RWPE1 (cell line): Measurements from ENCODE around the gene PKIB.

Experiments used
- CTCF ChIA-PET: fragments of 350-600 bp; sonication (Branson Sonifier 250); formaldehyde crosslinking; extraction: SDS; loops from one replicate; lab custom pipeline; 2021; lab: Yijun Ruan, JAX
- POLR2A ChIA-PET: fragments of 400-600 bp; formaldehyde crosslinking; extraction: SDS; loops from one replicate; lab custom pipeline; 2020; ENCODE audit warnings: antibody characterized with exemption; ENCODE audit not compliant: low non-redundant PET; lab: Yijun Ruan, JAX
- DNase-seq: peaks from one replicate; pipeline ENCODE4 v3.0.0; 2012; ENCODE audit warnings: low spot score
- H3K27ac ChIP-seq: fragments of 450-650 bp; 2 replicates; pipeline ENCODE4 v1.5.1; 2017
- CTCF ChIP-seq: fragments of 450-650 bp; conservative IDR thresholded peaks from 2 replicates; pipeline ENCODE4 v1.5.1; 2017; ENCODE audit warnings: low read depth, mild to moderate bottlenecking

The PKIB gene

GRCh38 chr6:122755901-122756300, 145.7 kb downstream of the PKIB start:
- TF ChIP-seq CTCF = no peak
- DNase-seq = no peak
- H3K27ac ChIP-seq = no peak overlapping the region
- CTCF ChIA-PET = interaction anchor here (0.7 kb wide), 1 partner anchor 114 kb away, joined by 5 read pairs; no protein-coding TSS in a partner anchor
- POLR2A ChIA-PET = no interaction called here

GRCh38 chr6:122758927-122759334, 148.7 kb downstream of the PKIB start:
- POLR2A ChIA-PET = no interaction called here

GRCh38 chr6:122760330-122760729, 150.1 kb downstream of the PKIB start:
- H3K27ac ChIP-seq = no peak overlapping the region
- DNase-seq = no peak
- ChIA-PET POLR2A (no interaction called here), CTCF (interaction anchor here (1.2 kb wide), 1 partner anchor 79 kb away, joined by 3 read pairs; no protein-coding TSS in a partner anchor)
- TF ChIP-seq CTCF = no peak

More at GRCh38 chr6:122758927-122759334, 148.7 kb downstream of the PKIB start:
- DNase-seq = no peak
- H3K27ac ChIP-seq = no peak overlapping the region
- no peak for TF ChIP-seq CTCF
- CTCF ChIA-PET = no interaction called here

- POLR2A ChIA-PET = no interaction called here
- CTCF ChIA-PET = interaction anchor here (0.7 kb wide), 1 partner anchor 21 kb away, joined by 5 read pairs; no protein-coding TSS in a partner anchor
- no peak overlapping the region for H3K27ac ChIP-seq
- no peak for DNase-seq
- no peak for TF ChIP-seq CTCF
These were observed 156.1 kb downstream of the PKIB start for GRCh38 chr6:122766256-122766655.

- ChIA-PET POLR2A (no interaction called here), CTCF (interaction anchor here (0.6 to 1.1 kb wide), 8 partner anchors 9 to 311 kb away, joined by 3 to 5 read pairs (median 3); partner anchors contain the start of genes FABP7 and SMPDL3A)
- TF ChIP-seq CTCF = no peak
- no peak overlapping the region for H3K27ac ChIP-seq
- no peak for DNase-seq
These were observed 160.8 kb downstream of the PKIB start for GRCh38 chr6:122770835-122771601.

- ChIA-PET POLR2A (no interaction called here), CTCF (interaction anchor here (0.6 kb wide), 4 partner anchors 32 to 451 kb away, joined by 3 to 6 read pairs (median 3); no protein-coding TSS in a partner anchor)
- TF ChIP-seq CTCF = no peak
- peak; percentile 5 for DNase-seq
- H3K27ac ChIP-seq = no peak overlapping the region
These were observed 162.7 kb downstream of the PKIB start for GRCh38 chr6:122772724-122773415.
